DMS53 treated with DMSO at 0.1 percent for 48 hours (cell line): ENCODE results near the gene CCDC186.
"Not testable (repeated sequence)": the region's sequence is repeated elsewhere in the genome, so short reads cannot be mapped to it uniquely, and the experiment has no call there.

Source experiments
- DNase-seq: peaks from one replicate; lab custom pipeline; 2025; ENCODE audit not compliant: unreplicated experiment; lab: John Stamatoyannopoulos, UW

CCDC186 gene

GRCh38 chr10:114174695-114175188, 739 bp upstream of the CCDC186 start:
- DNase-seq: peak; percentile 56

DNA sequence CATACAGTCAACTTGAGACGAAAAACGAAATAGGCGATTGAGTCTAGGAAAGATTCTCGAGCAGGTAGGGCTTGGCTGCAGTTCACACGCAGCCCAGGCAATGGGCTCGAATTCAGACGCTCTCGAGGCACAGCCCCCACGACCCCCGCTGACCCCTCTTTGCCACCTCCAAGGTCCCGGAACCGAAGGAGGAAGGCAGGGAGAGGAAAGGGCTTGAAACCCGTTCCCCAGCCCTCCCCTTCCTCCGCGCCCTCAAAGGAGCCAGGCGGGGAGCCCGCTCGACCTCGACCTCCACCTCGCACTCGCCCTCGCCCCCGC, 441 bp downstream of the CCDC186 start:
- DNase-seq: no peak

GRCh38 chr10:114172776-114173602, 1.0 kb downstream of the CCDC186 start:
- no peak for DNase-seq

DNA sequence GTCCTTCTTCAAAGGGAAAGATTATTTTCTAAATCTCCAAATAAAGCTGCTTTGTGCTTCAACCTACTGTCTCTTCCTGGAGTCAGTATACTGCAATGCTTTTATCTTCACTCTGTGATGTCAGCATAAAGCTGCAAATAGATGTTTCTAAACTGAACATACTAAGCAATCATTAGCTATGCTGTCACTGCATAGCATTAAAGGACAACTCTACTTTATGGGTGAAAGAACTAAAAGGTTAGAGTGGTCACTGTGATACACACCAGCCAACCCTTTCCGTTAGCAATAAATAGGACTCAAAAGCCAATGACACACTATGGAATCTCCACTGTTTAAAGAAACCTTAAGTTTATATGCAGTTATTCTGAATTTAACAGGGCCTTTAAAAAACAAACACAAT, 1.8 kb downstream of the CCDC186 start:
- DNase-seq: no peak

DNA sequence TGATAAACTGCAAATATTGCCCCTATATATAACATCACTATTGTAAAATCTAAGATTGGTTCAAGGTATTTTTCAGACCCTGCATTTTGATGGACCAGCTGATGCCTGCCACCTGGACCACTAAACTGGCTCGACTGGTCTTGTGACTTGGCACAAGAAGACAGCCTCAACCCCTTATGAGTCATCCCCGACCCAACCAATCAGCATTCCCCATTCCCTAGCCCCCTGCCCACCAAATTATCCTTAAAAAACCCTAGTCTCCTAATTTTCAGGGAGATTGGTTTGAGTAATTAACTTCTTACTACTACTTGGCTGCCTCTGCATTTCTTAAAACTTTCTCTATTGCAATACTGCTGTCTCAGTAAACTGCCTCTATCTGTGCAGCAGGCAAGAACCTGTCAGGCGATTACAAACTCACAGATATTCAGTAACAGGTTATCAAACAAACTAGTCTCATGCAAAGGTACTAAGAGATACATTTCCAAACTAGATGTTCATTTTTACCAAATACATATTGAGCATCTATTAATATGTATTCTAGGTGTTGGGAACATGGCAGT, 5.5 kb downstream of the CCDC186 start:
- no peak for DNase-seq

DNA sequence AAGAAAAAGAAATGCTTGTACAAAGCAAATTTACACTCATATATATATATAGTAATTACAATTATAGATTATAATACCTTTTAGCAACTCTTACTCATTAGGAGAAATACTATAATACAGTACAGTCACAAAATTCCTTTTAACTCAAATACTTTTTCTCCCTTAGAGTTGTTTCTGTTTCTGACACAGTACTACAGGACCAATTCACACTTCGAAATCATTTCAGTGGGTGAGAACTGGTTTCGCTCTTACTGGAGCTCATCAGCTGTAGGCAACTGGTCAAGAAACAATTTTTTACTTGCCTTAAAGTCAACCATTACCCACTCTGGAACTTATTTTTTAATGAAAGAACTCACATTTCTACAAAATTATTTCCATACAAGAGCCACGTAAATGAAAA, 6.0 kb downstream of the CCDC186 start:
- no peak for DNase-seq

DNA sequence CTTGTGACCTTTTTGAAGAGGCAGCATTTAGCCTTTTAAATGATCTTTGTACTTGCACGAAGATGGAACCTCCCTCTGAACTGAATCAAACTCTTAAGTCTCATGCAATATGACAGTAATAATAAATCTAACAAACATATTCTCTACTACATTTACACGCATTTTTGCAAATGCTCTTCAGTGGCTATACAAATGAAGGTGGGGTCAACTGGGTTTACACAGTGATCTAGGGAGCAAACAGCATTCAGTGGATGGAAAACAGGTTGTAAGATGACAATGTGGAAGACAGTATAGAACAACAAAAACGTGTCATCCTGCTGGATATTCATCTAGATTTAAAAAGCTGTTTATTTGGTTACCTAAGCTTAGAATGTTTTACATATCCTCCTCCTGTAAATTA, 7.5 kb downstream of the CCDC186 start:
- DNase-seq: no peak

GRCh38 chr10:114166043-114166442, 8.0 kb downstream of the CCDC186 start:
- no peak for DNase-seq

- DNase-seq: no peak
Measured at GRCh38 chr10:114163062-114163461, 10.9 kb downstream of the CCDC186 start.

- DNase-seq: no peak
Measured at GRCh38 chr10:114157912-114158311, 16.1 kb downstream of the CCDC186 start.

- no peak for DNase-seq
Measured at GRCh38 chr10:114151892-114152291, 22.1 kb downstream of the CCDC186 start.

- peak; percentile 17 for DNase-seq
Measured at GRCh38 chr10:114151486-114151885, 22.5 kb downstream of the CCDC186 start.

- DNase-seq: not testable (repeated sequence)
Measured at GRCh38 chr10:114149476-114149875, 24.5 kb downstream of the CCDC186 start.

- DNase-seq: no peak
Measured at GRCh38 chr10:114143160-114143559, 30.8 kb downstream of the CCDC186 start.

GRCh38 chr10:114142018-114142417, 32.0 kb downstream of the CCDC186 start:
- no peak for DNase-seq

DNA sequence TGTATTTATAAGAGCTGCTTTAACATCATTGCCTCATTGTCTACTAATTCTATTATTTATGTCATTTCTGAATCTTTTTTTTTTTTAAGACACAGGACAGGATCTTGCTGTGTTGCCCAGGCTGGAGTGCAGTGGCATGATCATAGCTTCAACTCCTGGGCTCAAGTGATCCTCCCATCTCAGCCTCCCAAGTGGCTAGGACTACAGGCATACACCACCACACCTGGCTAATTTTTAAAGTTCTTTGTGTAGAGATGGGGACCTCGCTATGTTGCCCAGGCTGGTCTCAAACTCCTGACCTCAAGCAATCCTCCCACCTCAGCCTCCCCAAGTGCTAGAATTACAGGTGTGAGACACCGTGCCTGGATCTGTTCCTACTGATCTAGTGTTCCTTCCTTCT, 33.2 kb downstream of the CCDC186 start:
- DNase-seq: not testable (repeated sequence)

DNA sequence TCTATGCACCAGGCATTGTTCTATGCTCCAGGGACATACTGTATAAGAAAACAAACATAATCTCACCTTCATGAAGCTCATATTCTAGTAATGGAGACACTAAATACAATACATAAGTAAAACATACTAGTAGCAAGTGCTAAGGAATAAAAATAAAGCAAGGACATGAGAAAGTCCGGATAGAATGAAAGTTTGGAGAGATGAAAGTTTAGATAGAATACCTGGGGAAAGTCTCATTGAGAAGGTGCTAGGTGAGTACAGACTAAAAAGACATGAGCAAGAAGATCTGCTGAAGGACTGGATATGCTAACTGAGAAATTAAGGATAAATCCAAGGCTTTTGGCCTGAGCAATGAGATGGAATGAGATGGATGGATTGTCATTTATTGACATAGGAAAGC, 34.0 kb downstream of the CCDC186 start:
- no peak for DNase-seq

GRCh38 chr10:114138581-114138980, 35.4 kb downstream of the CCDC186 start:
- DNase-seq: no peak

GRCh38 chr10:114135476-114135875, 38.5 kb downstream of the CCDC186 start:
- no peak for DNase-seq

DNA sequence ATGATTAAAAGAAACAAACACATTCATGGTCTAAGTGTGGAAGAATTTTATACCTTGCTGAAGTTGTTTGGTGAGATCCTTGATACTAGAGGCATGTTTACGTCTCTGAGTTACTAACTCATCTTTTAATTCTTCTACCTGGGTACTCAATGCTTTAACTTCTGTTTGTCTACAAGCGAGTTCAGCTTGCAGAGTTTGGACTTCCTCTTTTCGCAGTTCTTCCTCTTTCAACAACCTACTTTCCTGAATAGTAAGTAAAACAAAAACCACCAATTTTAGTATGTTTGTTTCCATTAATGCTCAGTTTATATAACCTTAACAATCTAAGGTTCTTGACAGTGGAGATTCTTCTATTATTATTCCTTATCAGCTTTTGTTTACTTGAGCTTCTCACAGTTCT, 42.9 kb downstream of the CCDC186 start:
- no peak for DNase-seq

DNA sequence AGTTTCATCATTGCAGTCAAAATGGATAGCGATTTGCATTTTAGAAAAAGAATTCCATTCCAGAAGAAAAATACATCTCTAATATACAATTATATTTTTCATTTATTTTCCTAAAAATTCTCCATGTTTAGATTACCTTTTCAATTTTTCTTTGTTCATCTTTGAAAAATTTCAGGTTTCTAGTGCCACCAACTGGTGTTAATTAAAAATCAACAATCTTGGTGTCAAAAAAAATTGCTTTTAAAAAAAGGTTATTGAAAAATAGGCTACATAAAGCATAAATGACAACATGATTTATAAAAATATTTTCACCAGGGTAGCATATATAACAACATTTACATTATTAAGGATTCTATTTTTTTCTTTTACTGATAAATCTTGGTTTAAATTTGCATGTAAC, 53.0 kb downstream of the CCDC186 start:
- DNase-seq: no peak

DNA sequence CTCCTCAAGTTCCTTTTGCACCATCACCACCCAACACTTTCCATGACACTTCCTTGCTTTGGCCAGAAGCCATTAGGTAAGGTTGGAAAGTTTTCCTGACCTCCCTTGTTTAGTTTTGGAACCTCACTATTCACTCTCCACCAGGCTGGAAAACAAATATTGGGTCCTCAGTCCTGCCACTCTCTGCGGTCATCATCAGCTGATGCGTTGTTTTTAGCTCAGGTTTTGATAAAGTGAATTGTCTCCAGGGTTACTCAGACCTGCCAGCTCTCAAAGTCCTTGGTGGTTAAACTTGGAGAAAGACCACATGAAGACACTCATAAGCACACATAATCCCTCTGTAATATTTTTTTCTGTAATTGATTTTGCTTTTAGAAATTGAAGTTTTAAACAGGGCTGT, 55.5 kb downstream of the CCDC186 start:
- no peak for DNase-seq

- DNase-seq: no peak
Measured at GRCh38 chr10:114117728-114118127, 56.3 kb downstream of the CCDC186 start.
